ENCODE results near the gene HOXD10.

HOXD10 gene

GRCh38 chr2:176091329-176092258, 25.0 kb upstream of the HOXD10 start:
- H2AK5ac ChIP-seq (ENCODE audit: low read length, severe bottlenecking), result no peak overlapping the region
- DNase-seq, result no peak
- H3K4me3 ChIP-seq (ENCODE audit: insufficient read depth in 1 of 2, low read depth in 1 of 2, low read length in 2 of 2), result no peak overlapping the region
- H3K27me3 ChIP-seq (ENCODE audit: control insufficient read depth in 1 of 2, insufficient read depth in 1 of 2, low read length in 2 of 2), result peaks cover 89 to 96% of the 10 kb centered on the region in 2 experiments
- H3K4ac ChIP-seq (ENCODE audit: low read depth in 1 of 2, low read length in 2 of 2), result no peak overlapping the region
- no peak overlapping the region for H4K8ac ChIP-seq (ENCODE audit: low read length)
- no peak overlapping the region for H3K18ac ChIP-seq (ENCODE audit: low read depth in 1 of 2, low read length in 2 of 2)
- no peak overlapping the region for H3K4me2 ChIP-seq (ENCODE audit: low read length, poor library complexity, severe bottlenecking)
- H3K9ac ChIP-seq (ENCODE audit: low read length), result no peak overlapping the region
- no peaks in the 10 kb centered on the region for H3K79me1 ChIP-seq (replicated peaks; ENCODE audit: low read length, poor library complexity, severe bottlenecking)
- H2AFZ ChIP-seq (ENCODE audit: low read depth, low read length), result no peak overlapping the region
- H4K91ac ChIP-seq (ENCODE audit: low read length), result no peak overlapping the region
- WGBS, result 8% methylated on average over 31 of the region's 31 CpGs
- peaks cover 3% of the 10 kb centered on the region for H3K9me3 ChIP-seq (ENCODE audit: control insufficient read depth, low read length)
- H3K4me1 ChIP-seq (ENCODE audit: control insufficient read depth, insufficient read depth, low read depth, low read length), result peaks cover 16% of the 10 kb centered on the region
- no peak overlapping the region for H3K27ac ChIP-seq (ENCODE audit: low read length, poor library complexity, severe bottlenecking)
- H2BK12ac ChIP-seq (ENCODE audit: low read length in 2 of 2), result no peak overlapping the region
- no peaks in the 10 kb centered on the region for H3K36me3 ChIP-seq (ENCODE audit: control insufficient read depth in 1 of 2, insufficient read depth in 2 of 2, low read depth in 1 of 2, low read length in 2 of 2)
- H2BK120ac ChIP-seq (ENCODE audit: low read depth, low read length), result no peak overlapping the region
- no peak overlapping the region for H3K14ac ChIP-seq (ENCODE audit: low read length in 2 of 2)
- H2BK15ac ChIP-seq (ENCODE audit: low read depth, poor library complexity, severe bottlenecking), result no peak overlapping the region
- no peak overlapping the region for H2BK5ac ChIP-seq (ENCODE audit: low read depth, low read length, poor library complexity, severe bottlenecking)
- peak overlapping the region in 1 of 2 experiments; percentile 26 for H3K23ac ChIP-seq (ENCODE audit: low read length in 2 of 2)

GRCh38 chr2:176092270-176093144, 24.1 kb upstream of the HOXD10 start, which contains the start of gene HOXD13:
Gene HOXD13, plus strand, starts transcription at chr2:176092721. Its CDS starts 170 bp downstream, at chr2:176092891.
- 2% methylated on average over 56 of the region's 95 CpGs for WGBS
- H3K4me1 ChIP-seq (ENCODE audit: control insufficient read depth, insufficient read depth, low read depth, low read length), result peaks cover 18% of the 10 kb centered on the region
- H3K27me3 ChIP-seq (ENCODE audit: control insufficient read depth in 1 of 2, insufficient read depth in 1 of 2, low read length in 2 of 2), result peaks cover 89 to 96% of the 10 kb centered on the region in 2 experiments
- H3K4me2 ChIP-seq (ENCODE audit: low read length, poor library complexity, severe bottlenecking), result peak within 1 kb of the TSS; percentile 67
- H4K91ac ChIP-seq (ENCODE audit: low read length), result no peak within 1 kb of the TSS
- no peaks in the 10 kb centered on the region for H3K79me1 ChIP-seq (replicated peaks; ENCODE audit: low read length, poor library complexity, severe bottlenecking)
- no peaks in the 10 kb centered on the region for H3K36me3 ChIP-seq (ENCODE audit: control insufficient read depth in 1 of 2, insufficient read depth in 2 of 2, low read depth in 1 of 2, low read length in 2 of 2)
- H3K9me3 ChIP-seq (ENCODE audit: control insufficient read depth, low read length), result peaks cover 3% of the 10 kb centered on the region
- no peak within 1 kb of the TSS for H3K27ac ChIP-seq (ENCODE audit: low read length, poor library complexity, severe bottlenecking)
- H2AFZ ChIP-seq (ENCODE audit: low read depth, low read length), result no peak within 1 kb of the TSS
- H2BK15ac ChIP-seq (ENCODE audit: low read depth, poor library complexity, severe bottlenecking), result no peak within 1 kb of the TSS
- no peak within 1 kb of the TSS for H2AK5ac ChIP-seq (ENCODE audit: low read length, severe bottlenecking)
- H2BK120ac ChIP-seq (ENCODE audit: low read depth, low read length), result no peak within 1 kb of the TSS
- no peak within 1 kb of the TSS for H2BK12ac ChIP-seq (ENCODE audit: low read length in 2 of 2)
- H3K18ac ChIP-seq (ENCODE audit: low read depth in 1 of 2, low read length in 2 of 2), result no peak within 1 kb of the TSS
- H3K9ac ChIP-seq (ENCODE audit: low read length), result no peak within 1 kb of the TSS
- peak within 1 kb of the TSS; percentile 26 to 60 for H3K23ac ChIP-seq (ENCODE audit: low read length in 2 of 2)
- no peak within 1 kb of the TSS for H3K14ac ChIP-seq (ENCODE audit: low read length in 2 of 2)
- DNase-seq, result no peak
- H3K4ac ChIP-seq (ENCODE audit: low read depth in 1 of 2, low read length in 2 of 2), result no peak within 1 kb of the TSS
- no peak within 1 kb of the TSS for H2BK5ac ChIP-seq (ENCODE audit: low read depth, low read length, poor library complexity, severe bottlenecking)
- peak within 1 kb of the TSS; percentile 25 to 68 for H3K4me3 ChIP-seq (ENCODE audit: insufficient read depth in 1 of 2, low read depth in 1 of 2, low read length in 2 of 2)
- H4K8ac ChIP-seq (ENCODE audit: low read length), result no peak within 1 kb of the TSS

GRCh38 chr2:176093145-176093897, 23.3 kb upstream of the HOXD10 start:
- Histone ChIP-seq H2AFZ (ENCODE audit: low read depth, low read length) (no peak overlapping the region), H3K4me2 (ENCODE audit: low read length, poor library complexity, severe bottlenecking) (peak overlapping the region; percentile 53), H3K27me3 (ENCODE audit: control insufficient read depth in 1 of 2, insufficient read depth in 1 of 2, low read length in 2 of 2) (peaks cover 89 to 96% of the 10 kb centered on the region in 2 experiments), H2BK12ac (ENCODE audit: low read length in 2 of 2) (no peak overlapping the region), H3K36me3 (ENCODE audit: control insufficient read depth in 1 of 2, insufficient read depth in 2 of 2, low read depth in 1 of 2, low read length in 2 of 2) (no peaks in the 10 kb centered on the region), H4K91ac (ENCODE audit: low read length) (no peak overlapping the region), H2BK5ac (ENCODE audit: low read depth, low read length, poor library complexity, severe bottlenecking) (no peak overlapping the region), H3K18ac (ENCODE audit: low read depth in 1 of 2, low read length in 2 of 2) (no peak overlapping the region), H3K4me3 (ENCODE audit: insufficient read depth in 1 of 2, low read depth in 1 of 2, low read length in 2 of 2) (peak overlapping the region; percentile 5 to 68), H3K9me3 (ENCODE audit: control insufficient read depth, low read length) (peaks cover 3% of the 10 kb centered on the region), H3K79me1 (replicated peaks; ENCODE audit: low read length, poor library complexity, severe bottlenecking) (no peaks in the 10 kb centered on the region), H4K8ac (ENCODE audit: low read length) (no peak overlapping the region), H3K14ac (ENCODE audit: low read length in 2 of 2) (no peak overlapping the region), H3K23ac (ENCODE audit: low read length in 2 of 2) (peak overlapping the region in 1 of 2 experiments; percentile 60), H2BK15ac (ENCODE audit: low read depth, poor library complexity, severe bottlenecking) (no peak overlapping the region), H3K4ac (ENCODE audit: low read depth in 1 of 2, low read length in 2 of 2) (no peak overlapping the region), H3K27ac (ENCODE audit: low read length, poor library complexity, severe bottlenecking) (no peak overlapping the region), H3K9ac (ENCODE audit: low read length) (no peak overlapping the region), H2AK5ac (ENCODE audit: low read length, severe bottlenecking) (no peak overlapping the region), H2BK120ac (ENCODE audit: low read depth, low read length) (no peak overlapping the region), H3K4me1 (ENCODE audit: control insufficient read depth, insufficient read depth, low read depth, low read length) (peaks cover 12% of the 10 kb centered on the region)
- DNase-seq, result no peak
- WGBS, result 5% methylated on average over 53 of the region's 53 CpGs

Data from mesenchymal stem cell (in vitro differentiated cells and primary cell).